OCI-LY7 (cell line): ENCODE data around the gene CRB1. TPM values are rescaled to one million over a fixed set of nuclear protein-coding genes. Genes with fewer than 3 reads are reported as not detected.

Experiments
- Bru-seq: library from RNA; stranded (reverse); fragments of 400-500 nt; gene quantifications from one replicate; lab custom pipeline; 2021; lab: Mats Ljungman, UMichigan
- BruChase-seq, 2 experiments: library from RNA; stranded (reverse); fragments of 400-500 nt; gene quantifications; one replicate each; lab custom pipeline; 2021; lab: Mats Ljungman, UMichigan
- BruUV-seq: library from RNA; stranded (reverse); fragments of 400-500 nt; replicated peaks from 2 replicates; lab custom pipeline; 2021; lab: Mats Ljungman, UMichigan
- CTCF ChIA-PET: fragments of 300-600 bp; sonication (Branson Sonifier 250); formaldehyde crosslinking; loops from one replicate; lab custom pipeline; 2022; ENCODE audit warnings: antibody characterized with exemption; ENCODE audit not compliant: unreplicated experiment; lab: Charles Lee
- POLR2A ChIA-PET: fragments of 300-600 bp; sonication (Branson Sonifier 250); formaldehyde crosslinking; loops from one replicate; lab custom pipeline; 2022; ENCODE audit warnings: antibody characterized with exemption; lab: Charles Lee
- DNase-seq: peaks from one replicate; pipeline ENCODE4 v3.0.0-alpha.2; 2015; ENCODE audit warnings: low spot score
- H2AFZ ChIP-seq: fragments of 200-600 bp; sonication (generic), shearing (Covaris generic); 2 replicates; pipeline ENCODE4 v1.6.1; 2014; ENCODE audit warnings: mild to moderate bottlenecking, antibody characterized with exemption, low read length, moderate library complexity
- H3K27ac ChIP-seq: fragments of 200-600 bp; sonication (generic); 2 replicates; pipeline ENCODE4 v1.5.1; 2014; ENCODE audit warnings: mixed run types, low read depth, mild to moderate bottlenecking, moderate library complexity, low read length, inconsistent platforms; ENCODE audit not compliant: poor library complexity, severe bottlenecking
- H3K36me3 ChIP-seq: fragments of 200-600 bp; sonication (generic); 2 replicates; pipeline ENCODE4 v1.6.1; 2014; ENCODE audit warnings: mild to moderate bottlenecking, antibody characterized with exemption, low read length, moderate library complexity, mixed read lengths; ENCODE audit not compliant: insufficient read depth
- H3K4me1 ChIP-seq: fragments of 200-600 bp; sonication (generic); 2 replicates; pipeline ENCODE4 v1.5.1; 2014; ENCODE audit warnings: mild to moderate bottlenecking, low read length; ENCODE audit not compliant: insufficient read depth, poor library complexity, severe bottlenecking
- H3K4me2 ChIP-seq: fragments of 200-600 bp; sonication (generic); 2 replicates; pipeline ENCODE4 v1.6.1; 2014; ENCODE audit warnings: mild to moderate bottlenecking, low read length
- H3K4me3 ChIP-seq: fragments of 200-600 bp; sonication (generic); 2 replicates; pipeline ENCODE4 v1.5.1; 2014; ENCODE audit warnings: mild to moderate bottlenecking, low read depth, low read length; ENCODE audit not compliant: poor library complexity, severe bottlenecking
- H3K79me2 ChIP-seq: fragments of 200-600 bp; sonication (generic); 2 replicates; pipeline ENCODE4 v1.6.1; 2016; ENCODE audit warnings: low read depth, mild to moderate bottlenecking, low read length, moderate library complexity, mixed read lengths; ENCODE audit not compliant: insufficient read depth
- H3K9me2 ChIP-seq: fragments of 200-600 bp; sonication (generic); 2 replicates; pipeline ENCODE4 v1.6.1; 2016; ENCODE audit warnings: mild to moderate bottlenecking, low read length, mixed read lengths; ENCODE audit not compliant: insufficient read depth
- H3K9me3 ChIP-seq: fragments of 200-600 bp; sonication (generic); 2 replicates; pipeline ENCODE4 v1.6.1; 2014; ENCODE audit warnings: mild to moderate bottlenecking, mixed run types, low read length, mixed read lengths
- H4K20me1 ChIP-seq: fragments of 200-600 bp; sonication (generic); 2 replicates; pipeline ENCODE4 v1.6.1; 2014; ENCODE audit warnings: mild to moderate bottlenecking, antibody characterized with exemption, low read length, moderate library complexity, mixed read lengths; ENCODE audit not compliant: insufficient read depth
- CTCF ChIP-seq: fragments of 200-600 bp; sonication (generic); conservative IDR thresholded peaks from 2 replicates; pipeline ENCODE4 v1.5.1; 2014; ENCODE audit warnings: mild to moderate bottlenecking, antibody characterized with exemption, low read length, moderate library complexity, mixed read lengths
- EZH2phosphoT487 ChIP-seq: fragments of 200-600 bp; sonication (generic); IDR thresholded peaks from 2 replicates; pipeline ENCODE4 v1.6.1; 2018; ENCODE audit warnings: low read depth, borderline replicate concordance, mild to moderate bottlenecking, mixed run types, antibody characterized with exemption, low read length, moderate library complexity, mixed read lengths
- intact Hi-C: fragments of 100-400 bp; cut with micrococcal nuclease; formaldehyde crosslinking; loops from one replicate; pipeline ENCODE4 v1.10.0; 2022; ENCODE audit not compliant: unreplicated experiment
- long read RNA-seq: library from polyadenylated mRNA; stranded (forward); transcript quantifications from one replicate; pipeline ENCODE4 v2.0.0, GENCODE V29; 2022
- total RNA-seq, 2 experiments: library from RNA; depleted of rRNA in 1 of 2; stranded (reverse); fragments of >200 nt in 1 of 2; shearing (Covaris generic) in 1 of 2; gene quantifications; 2 replicates each; pipeline ENCODE4 v1.2.3, GENCODE V29; 2014 to 2022

Gene CRB1
- 0.25 TPM in 1 of 2 replicates, not detected in the other for total RNA-seq (2014; rRNA removed; shearing (Covaris generic))
- not detected in 2 replicates for total RNA-seq (2022)
- percentile 11 among the genes with signal in this experiment for Bru-seq, nascent RNA
- BruChase-seq, experiment 1, labeled RNA remaining after a 6-hour chase, result percentile 6 among the genes with signal in this experiment
- percentile 13 among the genes with signal in this experiment for BruChase-seq, experiment 2, labeled RNA remaining after a 2-hour chase
- long read RNA-seq, result 0 reads

- no peaks in the 10 kb centered on the region for H3K4me1 ChIP-seq
- H3K9me2 ChIP-seq, result no peaks in the 10 kb centered on the region
- no peaks in the 10 kb centered on the region for H3K79me2 ChIP-seq
- no peak within 1 kb of the TSS for H3K27ac ChIP-seq
- H4K20me1 ChIP-seq, result no peaks in the 10 kb centered on the region
- BruUV-seq, result no TSS peak
- H3K4me3 ChIP-seq, result no peak within 1 kb of the TSS
- TF ChIP-seq CTCF, result no peak
- TF ChIP-seq EZH2phosphoT487, result no peak
- H3K4me2 ChIP-seq, result no peak within 1 kb of the TSS
- CTCF ChIA-PET, result no interaction called here
- peak; percentile 2 for DNase-seq
- H3K9me3 ChIP-seq, result no peaks in the 10 kb centered on the region
- no peak within 1 kb of the TSS for H2AFZ ChIP-seq
- POLR2A ChIA-PET, result interaction anchor here (1.2 kb wide), 1 partner anchor 85 kb away, joined by 4 read pairs; no protein-coding TSS in a partner anchor
- H3K36me3 ChIP-seq, result no peaks in the 10 kb centered on the region
- intact Hi-C loops, result no loop called here
These were observed at the start of gene CRB1 for GRCh38 chr1:197268012-197268411. TSS of gene CRB1 (plus strand) at chr1:197268252. CDS start at chr1:197268413, 161 bp downstream.

- TF ChIP-seq EZH2phosphoT487 (no peak), CTCF (no peak)
- POLR2A ChIA-PET, result no interaction called here
- Histone ChIP-seq H3K79me2 (no peaks in the 10 kb centered on the region), H3K4me1 (peaks cover 2% of the 10 kb centered on the region), H4K20me1 (no peaks in the 10 kb centered on the region), H2AFZ (no peak overlapping the region), H3K36me3 (no peaks in the 10 kb centered on the region), H3K4me2 (no peak overlapping the region), H3K27ac (no peak overlapping the region), H3K4me3 (no peak overlapping the region), H3K9me2 (no peaks in the 10 kb centered on the region), H3K9me3 (no peaks in the 10 kb centered on the region)
- CTCF ChIA-PET, result no interaction called here
- no peak for DNase-seq
- BruUV-seq, result no TSS peak
- intact Hi-C loops, result no loop called here
These were observed 49.2 kb upstream of the CRB1 start for GRCh38 chr1:197218857-197219256.

GRCh38 chr1:197222025-197222685 is 45.9 kb upstream of the CRB1 start:
- Histone ChIP-seq H4K20me1 (no peaks in the 10 kb centered on the region), H2AFZ (no peak overlapping the region), H3K4me1 (peaks cover 3% of the 10 kb centered on the region), H3K27ac (no peak overlapping the region), H3K4me2 (no peak overlapping the region), H3K9me3 (no peaks in the 10 kb centered on the region), H3K9me2 (no peaks in the 10 kb centered on the region), H3K36me3 (no peaks in the 10 kb centered on the region), H3K79me2 (no peaks in the 10 kb centered on the region), H3K4me3 (no peak overlapping the region)
- BruUV-seq, result no TSS peak
- CTCF ChIA-PET, result no interaction called here
- POLR2A ChIA-PET, result no interaction called here
- intact Hi-C loops, result no loop called here
- no peak for DNase-seq
- TF ChIP-seq CTCF (no peak), EZH2phosphoT487 (no peak)
